ENCODE measurements around the gene ZCWPW1. TPM values are rescaled to one million over a fixed set of nuclear protein-coding genes. Genes with fewer than 3 reads are reported as not detected.

Gene ZCWPW1
- total and polyA plus RNA-seq, 12 donors: 3.3 to 7.5 (median 4.2) TPM

DNA sequence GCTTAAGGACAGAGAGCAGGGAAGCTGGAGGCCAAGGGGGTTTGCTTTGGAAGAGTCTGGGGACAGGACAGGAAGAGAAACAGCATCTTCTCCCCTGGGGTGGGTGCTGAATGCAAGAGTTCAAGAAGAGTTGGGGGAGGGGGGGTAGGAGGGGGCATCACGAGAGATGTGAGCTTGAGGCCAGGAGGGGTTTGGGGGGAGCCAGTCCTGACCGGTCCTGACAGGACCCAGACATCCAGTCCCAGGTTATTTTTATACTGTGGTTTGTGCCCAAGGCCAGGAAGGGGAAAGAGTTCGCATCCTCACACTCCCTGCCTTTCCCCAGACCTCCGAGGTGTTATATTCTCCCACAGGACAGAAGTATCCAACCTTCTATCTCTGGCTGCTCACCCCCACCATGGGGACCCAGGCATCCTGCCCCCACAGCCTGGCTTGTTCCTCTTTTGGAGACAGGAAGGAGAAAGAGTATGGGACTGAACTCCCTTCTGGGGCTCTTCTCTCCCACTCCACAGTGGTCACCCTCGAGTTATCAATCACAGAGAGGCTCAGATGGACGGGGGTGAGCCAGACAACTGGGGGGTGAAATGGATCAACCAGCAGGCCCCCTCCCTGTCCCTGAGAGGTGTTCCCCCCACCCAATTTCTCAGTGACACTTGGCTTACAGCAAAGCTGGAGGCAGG is 47.7 kb upstream of the ZCWPW1 start:
- Histone ChIP-seq H3K27ac (peak overlapping the region; percentile 2 to 100 (median 84)), H3K4me3 (peak overlapping the region in 9 of 10 donors; percentile 74 to 100 (median 98)), H3K9me3 (no peaks in the 10 kb centered on the region), H3K36me3 (peaks cover 0 to 60% (median 6%) of the 10 kb centered on the region in 9 donors), H3K4me1 (peaks cover 13 to 78% (median 68%) of the 10 kb centered on the region in 9 donors), H3K27me3 (no peaks in the 10 kb centered on the region)
- ATAC-seq (peak in 5 of 8 donors; percentile 34 to 57 (median 48)), DNase-seq (peak in 1 of 2 donors; percentile 65)
- TF ChIP-seq CTCF (IDR thresholded peaks at IDR 0.05): no peak
- intact Hi-C loops (cut with DNase I): loop anchor here in 6 of 10 donors (5.0 to 10.0 kb wide), 7 partner anchors 61 to 389 kb away; partner anchors contain the start of genes AGFG2 (in 1 of the 6), GIGYF1 (in 1 of the 6), GNB2 (in 1 of the 6) and SLC12A9 (in 1 of the 6)
- WGBS, 2 donors: 10 to 11% methylated on average over 6 of the region's 6 CpGs

DNA sequence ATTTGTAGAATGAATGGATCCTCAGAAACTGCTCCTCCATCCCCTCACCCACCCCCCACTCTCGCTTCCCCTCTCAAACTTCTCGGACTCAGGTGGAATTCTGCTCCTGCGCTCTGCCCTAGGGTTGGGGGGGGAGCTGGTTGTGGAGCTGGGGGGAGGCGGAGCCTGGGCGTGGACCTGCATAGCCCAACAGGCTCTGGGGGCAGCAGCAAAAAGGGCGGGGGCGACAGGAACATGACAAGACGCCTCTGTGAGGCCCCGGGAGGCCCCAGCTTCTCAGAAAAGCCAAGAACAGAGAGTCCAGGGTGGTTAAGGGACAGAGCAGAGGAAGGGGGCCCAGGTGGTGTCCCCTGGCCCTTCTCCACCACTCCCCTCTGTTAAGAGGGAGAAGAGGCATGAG is 47.0 kb upstream of the ZCWPW1 start:
- Histone ChIP-seq H3K27me3 (no peaks in the 10 kb centered on the region), H3K4me3 (peak overlapping the region in 7 of 10 donors; percentile 74 to 100 (median 98)), H3K9me3 (no peaks in the 10 kb centered on the region), H3K36me3 (peaks cover 0 to 67% (median 6%) of the 10 kb centered on the region in 9 donors), H3K27ac (peak overlapping the region; percentile 2 to 100 (median 84)), H3K4me1 (peaks cover 13 to 84% (median 73%) of the 10 kb centered on the region in 9 donors)
- peak; percentile 56 to 65 for DNase-seq
- intact Hi-C loops (cut with DNase I): loop anchor here in 6 of 10 donors (5.0 to 10.0 kb wide), 7 partner anchors 62 to 389 kb away; partner anchors contain the start of genes AGFG2 (in 1 of the 6), GIGYF1 (in 1 of the 6), GNB2 (in 1 of the 6) and SLC12A9 (in 1 of the 6)
- no peak for TF ChIP-seq CTCF (IDR thresholded peaks at IDR 0.05)
- 16 to 27% methylated on average over 9 of the region's 9 CpGs for WGBS, 2 donors
- ATAC-seq: peak in 4 of 8 donors; percentile 7 to 33 (median 21)

GRCh38 chr7:100472854-100473499 is 44.5 kb upstream of the ZCWPW1 start:
- Histone ChIP-seq H3K4me3 (peak overlapping the region in 5 of 10 donors; percentile 1 to 21 (median 8)), H3K27ac (peak overlapping the region in 9 of 10 donors; percentile 63 to 100 (median 82)), H3K36me3 (peaks cover 0 to 86% (median 6%) of the 10 kb centered on the region in 9 donors), H3K9me3 (no peaks in the 10 kb centered on the region), H3K27me3 (no peaks in the 10 kb centered on the region), H3K4me1 (peaks cover 15 to 94% (median 75%) of the 10 kb centered on the region in 9 donors)
- ATAC-seq (peak in 4 of 8 donors; percentile 21 to 43 (median 33)), DNase-seq (peak; percentile 45 to 79)
- 35 to 37% methylated on average over 14 of the region's 14 CpGs for WGBS, 2 donors
- intact Hi-C loops (cut with DNase I): loop anchor here in 4 of 10 donors (5.0 to 10.0 kb wide), 5 partner anchors 202 to 392 kb away; partner anchors contain the start of genes GIGYF1 (in 1 of the 4), GNB2 (in 1 of the 4), SLC12A9 (in 1 of the 4) and TRIP6 (in 1 of the 4)
- no peak for TF ChIP-seq CTCF (IDR thresholded peaks at IDR 0.05)
